GDM1 (cell line): Measurements from ENCODE around the gene HSFX3.
"Not testable (repeated sequence)": the region's sequence is repeated elsewhere in the genome, so short reads cannot be mapped to it uniquely, and the experiment has no call there.

Source experiments
- DNase-seq: peaks from one replicate; lab custom pipeline; 2025; lab: John Stamatoyannopoulos, UW

HSFX3 gene

GRCh38 chrX:149549701-149550100 is at the start of gene HSFX3:
TSS of gene HSFX3 (minus strand) at chrX:149549924. CDS start at chrX:149549852, 72 bp downstream.
- DNase-seq, result not testable (repeated sequence)

GRCh38 chrX:149598603-149599002 is 48.9 kb upstream of the HSFX3 start:
- DNase-seq, result not testable (repeated sequence)

- not testable (repeated sequence) for DNase-seq
Measured at GRCh38 chrX:149595943-149596342, 46.2 kb upstream of the HSFX3 start.

GRCh38 chrX:149595214-149595613 is 45.5 kb upstream of the HSFX3 start, which contains the start of gene HSFX2:
TSS of gene HSFX2 (minus strand) at chrX:149595314. CDS start at chrX:149594700, 614 bp downstream.
- DNase-seq, result not testable (repeated sequence)

GRCh38 chrX:149590993-149591392 is 41.3 kb upstream of the HSFX3 start:
- not testable (repeated sequence) for DNase-seq

GRCh38 chrX:149587359-149587758 is 37.6 kb upstream of the HSFX3 start, which contains the start of gene MAGEA9B:
TSS of gene MAGEA9B (minus strand) at chrX:149587459. CDS start at chrX:149583179, 4,280 bp downstream.
- not testable (repeated sequence) for DNase-seq

GRCh38 chrX:149585631-149586030 is 35.9 kb upstream of the HSFX3 start:
- not testable (repeated sequence) for DNase-seq

- not testable (repeated sequence) for DNase-seq
Measured at GRCh38 chrX:149573456-149573855, 23.7 kb upstream of the HSFX3 start.

GRCh38 chrX:149572743-149573142 is 23.0 kb upstream of the HSFX3 start:
- no peak for DNase-seq

GRCh38 chrX:149571770-149572169 is 22.0 kb upstream of the HSFX3 start:
- DNase-seq, result no peak

- no peak for DNase-seq
Measured at GRCh38 chrX:149570668-149571067, 20.9 kb upstream of the HSFX3 start.

GRCh38 chrX:149569770-149570169 is 20.0 kb upstream of the HSFX3 start:
- DNase-seq, result no peak

GRCh38 chrX:149568701-149569296 is 19.1 kb upstream of the HSFX3 start:
- no peak for DNase-seq

GRCh38 chrX:149567621-149568417 is 18.1 kb upstream of the HSFX3 start:
- DNase-seq, result no peak

- no peak for DNase-seq
Measured at GRCh38 chrX:149563359-149563758, 13.6 kb upstream of the HSFX3 start.

GRCh38 chrX:149555251-149555650 is 5.5 kb upstream of the HSFX3 start:
- DNase-seq, result not testable (repeated sequence)

GRCh38 chrX:149551939-149552248 is 2.2 kb upstream of the HSFX3 start:
- DNase-seq, result not testable (repeated sequence)

- DNase-seq, result not testable (repeated sequence)
Measured at GRCh38 chrX:149551245-149551938, 1.7 kb upstream of the HSFX3 start.

GRCh38 chrX:149550454-149550853 is 730 bp upstream of the HSFX3 start:
- not testable (repeated sequence) for DNase-seq

- not testable (repeated sequence) for DNase-seq
Measured at GRCh38 chrX:149547782-149548181, 1.9 kb downstream of the HSFX3 start.

GRCh38 chrX:149546962-149547361 is 2.8 kb downstream of the HSFX3 start:
- not testable (repeated sequence) for DNase-seq
